ENCODE data around the gene CCT2. TPM values are rescaled to one million over a fixed set of nuclear protein-coding genes. Genes with fewer than 3 reads are reported as not detected.

Gene CCT2
- total and polyA plus RNA-seq, 4 experiments from 2014 or later = 92.6 to 146 (median 122) TPM

GRCh38 chr12:69613351-69613750 lies 28.1 kb downstream of the CCT2 start:
- H3K27me3 Mint-ChIP-seq = peaks cover 4 to 10% of the 10 kb centered on the region in 2 donors
- H3K4me3 ChIP-seq (ENCODE audit: low read length in 2 of 2) = no peak overlapping the region
- H3K36me3 Mint-ChIP-seq = no peaks in the 10 kb centered on the region
- CTCF ChIA-PET (ENCODE audit: partially characterized antibody) = interaction anchor here (1.0 kb wide), 1 partner anchor 26 kb away, joined by 4 read pairs; no protein-coding TSS in a partner anchor
- no peaks in the 10 kb centered on the region for H3K4me1 ChIP-seq (ENCODE audit: insufficient read depth, low read length)
- intact Hi-C loops (cut with micrococcal nuclease) = no loop called here
- no peak for DNase-seq
- peaks cover under 1% of the 10 kb centered on the region for H3K27me3 ChIP-seq (ENCODE audit: insufficient read depth, low read length)
- no peak overlapping the region for H3K4me3 Mint-ChIP-seq
- no peaks in the 10 kb centered on the region for H3K9me3 Mint-ChIP-seq
- H3K4me1 Mint-ChIP-seq = peaks cover 0 to 7% (median 0%) of the 10 kb centered on the region in 4 donors
- POLR2A ChIA-PET (ENCODE audit: partially characterized antibody) = no interaction called here
- no peaks in the 10 kb centered on the region for H3K9me3 ChIP-seq (ENCODE audit: control insufficient read depth in 1 of 2, low read length in 2 of 2)
- no peak overlapping the region for H3K27ac ChIP-seq (ENCODE audit: low read depth, low read length)
- H3K36me3 ChIP-seq (ENCODE audit: insufficient read depth, low read length) = no peaks in the 10 kb centered on the region
- H3K27ac Mint-ChIP-seq = no peak overlapping the region

GRCh38 chr12:69616025-69616424 lies 30.8 kb downstream of the CCT2 start:
- no peak overlapping the region for H3K27ac Mint-ChIP-seq
- H3K36me3 ChIP-seq (ENCODE audit: insufficient read depth, low read length) = no peaks in the 10 kb centered on the region
- intact Hi-C loops (cut with micrococcal nuclease) = no loop called here
- no peaks in the 10 kb centered on the region for H3K4me1 ChIP-seq (ENCODE audit: insufficient read depth, low read length)
- no peak overlapping the region for H3K4me3 Mint-ChIP-seq
- H3K27me3 Mint-ChIP-seq = peaks cover 7 to 13% of the 10 kb centered on the region in 2 donors
- peaks cover 4% of the 10 kb centered on the region for H3K27me3 ChIP-seq (ENCODE audit: insufficient read depth, low read length)
- POLR2A ChIA-PET (ENCODE audit: partially characterized antibody) = no interaction called here
- no peaks in the 10 kb centered on the region for H3K9me3 ChIP-seq (ENCODE audit: control insufficient read depth in 1 of 2, low read length in 2 of 2)
- H3K4me3 ChIP-seq (ENCODE audit: low read length in 2 of 2) = no peak overlapping the region
- H3K27ac ChIP-seq (ENCODE audit: low read depth, low read length) = no peak overlapping the region
- H3K36me3 Mint-ChIP-seq = no peaks in the 10 kb centered on the region
- CTCF ChIA-PET (ENCODE audit: partially characterized antibody) = no interaction called here
- no peaks in the 10 kb centered on the region for H3K9me3 Mint-ChIP-seq
- no peak for DNase-seq
- no peaks in the 10 kb centered on the region for H3K4me1 Mint-ChIP-seq

- POLR2A ChIA-PET (ENCODE audit: partially characterized antibody) = no interaction called here
- Mint-ChIP-seq H3K4me1 (no peaks in the 10 kb centered on the region), H3K9me3 (no peaks in the 10 kb centered on the region), H3K36me3 (no peaks in the 10 kb centered on the region), H3K27ac (no peak overlapping the region), H3K27me3 (peaks cover 5 to 17% of the 10 kb centered on the region in 2 donors), H3K4me3 (no peak overlapping the region)
- DNase-seq = no peak
- intact Hi-C loops (cut with micrococcal nuclease) = no loop called here
- Histone ChIP-seq H3K4me1 (ENCODE audit: insufficient read depth, low read length) (no peaks in the 10 kb centered on the region), H3K27me3 (ENCODE audit: insufficient read depth, low read length) (peaks cover 4% of the 10 kb centered on the region), H3K27ac (ENCODE audit: low read depth, low read length) (no peak overlapping the region), H3K36me3 (ENCODE audit: insufficient read depth, low read length) (no peaks in the 10 kb centered on the region), H3K4me3 (ENCODE audit: low read length in 2 of 2) (no peak overlapping the region), H3K9me3 (ENCODE audit: control insufficient read depth in 1 of 2, low read length in 2 of 2) (no peaks in the 10 kb centered on the region)
- CTCF ChIA-PET (ENCODE audit: partially characterized antibody) = no interaction called here
Measured at GRCh38 chr12:69619050-69619449, 33.8 kb downstream of the CCT2 start.

- H3K27me3 ChIP-seq (ENCODE audit: insufficient read depth, low read length) = peaks cover 4% of the 10 kb centered on the region
- no peaks in the 10 kb centered on the region for H3K4me1 ChIP-seq (ENCODE audit: insufficient read depth, low read length)
- H3K27me3 Mint-ChIP-seq = peaks cover 6 to 17% of the 10 kb centered on the region in 2 donors
- H3K9me3 ChIP-seq (ENCODE audit: control insufficient read depth in 1 of 2, low read length in 2 of 2) = no peaks in the 10 kb centered on the region
- H3K4me1 Mint-ChIP-seq = no peaks in the 10 kb centered on the region
- no peak overlapping the region for H3K4me3 Mint-ChIP-seq
- POLR2A ChIA-PET (ENCODE audit: partially characterized antibody) = no interaction called here
- H3K4me3 ChIP-seq (ENCODE audit: low read length in 2 of 2) = no peak overlapping the region
- H3K36me3 ChIP-seq (ENCODE audit: insufficient read depth, low read length) = no peaks in the 10 kb centered on the region
- no peak overlapping the region for H3K27ac Mint-ChIP-seq
- no peak overlapping the region for H3K27ac ChIP-seq (ENCODE audit: low read depth, low read length)
- no peaks in the 10 kb centered on the region for H3K36me3 Mint-ChIP-seq
- no peaks in the 10 kb centered on the region for H3K9me3 Mint-ChIP-seq
- intact Hi-C loops (cut with micrococcal nuclease) = no loop called here
- CTCF ChIA-PET (ENCODE audit: partially characterized antibody) = interaction anchor here (0.7 kb wide), 1 partner anchor 28 kb away, joined by 3 read pairs; no protein-coding TSS in a partner anchor
- no peak for DNase-seq
Measured at GRCh38 chr12:69620077-69620476, 34.8 kb downstream of the CCT2 start.

- no peak overlapping the region for H3K4me3 ChIP-seq (ENCODE audit: low read length in 2 of 2)
- H3K36me3 Mint-ChIP-seq = no peaks in the 10 kb centered on the region
- H3K4me1 ChIP-seq (ENCODE audit: insufficient read depth, low read length) = no peaks in the 10 kb centered on the region
- H3K27me3 ChIP-seq (ENCODE audit: insufficient read depth, low read length) = peaks cover 4% of the 10 kb centered on the region
- no peak overlapping the region for H3K27ac ChIP-seq (ENCODE audit: low read depth, low read length)
- no peak overlapping the region for H3K4me3 Mint-ChIP-seq
- POLR2A ChIA-PET (ENCODE audit: partially characterized antibody) = no interaction called here
- no peak overlapping the region for H3K27ac Mint-ChIP-seq
- CTCF ChIA-PET (ENCODE audit: partially characterized antibody) = interaction anchor here (0.7 kb wide), 1 partner anchor 29 kb away, joined by 3 read pairs; no protein-coding TSS in a partner anchor
- intact Hi-C loops (cut with micrococcal nuclease) = no loop called here
- H3K4me1 Mint-ChIP-seq = no peaks in the 10 kb centered on the region
- no peaks in the 10 kb centered on the region for H3K9me3 Mint-ChIP-seq
- H3K36me3 ChIP-seq (ENCODE audit: insufficient read depth, low read length) = no peaks in the 10 kb centered on the region
- DNase-seq = no peak
- peaks cover 6 to 13% of the 10 kb centered on the region in 2 donors for H3K27me3 Mint-ChIP-seq
- no peaks in the 10 kb centered on the region for H3K9me3 ChIP-seq (ENCODE audit: control insufficient read depth in 1 of 2, low read length in 2 of 2)
Measured at GRCh38 chr12:69620921-69621320, 35.7 kb downstream of the CCT2 start.

- Mint-ChIP-seq H3K27me3 (peaks cover 5 to 13% of the 10 kb centered on the region in 2 donors), H3K36me3 (no peaks in the 10 kb centered on the region), H3K9me3 (no peaks in the 10 kb centered on the region), H3K4me1 (no peaks in the 10 kb centered on the region), H3K27ac (no peak overlapping the region), H3K4me3 (no peak overlapping the region)
- ChIA-PET POLR2A (ENCODE audit: partially characterized antibody) (no interaction called here), CTCF (ENCODE audit: partially characterized antibody) (interaction anchor here (1.2 kb wide), 1 partner anchor 18 kb away, joined by 6 read pairs; no protein-coding TSS in a partner anchor)
- Histone ChIP-seq H3K4me1 (ENCODE audit: insufficient read depth, low read length) (no peaks in the 10 kb centered on the region), H3K36me3 (ENCODE audit: insufficient read depth, low read length) (no peaks in the 10 kb centered on the region), H3K9me3 (ENCODE audit: control insufficient read depth in 1 of 2, low read length in 2 of 2) (no peaks in the 10 kb centered on the region), H3K4me3 (ENCODE audit: low read length in 2 of 2) (no peak overlapping the region), H3K27ac (ENCODE audit: low read depth, low read length) (no peak overlapping the region), H3K27me3 (ENCODE audit: insufficient read depth, low read length) (peaks cover 4% of the 10 kb centered on the region)
- DNase-seq = no peak
- intact Hi-C loops (cut with micrococcal nuclease) = no loop called here
Measured at GRCh38 chr12:69621551-69621950, 36.3 kb downstream of the CCT2 start.

GRCh38 chr12:69623970-69624369 lies 38.7 kb downstream of the CCT2 start:
- H3K36me3 Mint-ChIP-seq = no peaks in the 10 kb centered on the region
- CTCF ChIA-PET (ENCODE audit: partially characterized antibody) = no interaction called here
- DNase-seq = no peak
- H3K4me1 ChIP-seq (ENCODE audit: insufficient read depth, low read length) = no peaks in the 10 kb centered on the region
- no peaks in the 10 kb centered on the region for H3K9me3 Mint-ChIP-seq
- no peak overlapping the region for H3K4me3 Mint-ChIP-seq
- intact Hi-C loops (cut with micrococcal nuclease) = no loop called here
- POLR2A ChIA-PET (ENCODE audit: partially characterized antibody) = no interaction called here
- H3K4me1 Mint-ChIP-seq = no peaks in the 10 kb centered on the region
- H3K27me3 Mint-ChIP-seq = peaks cover 4 to 7% of the 10 kb centered on the region in 2 donors
- no peaks in the 10 kb centered on the region for H3K9me3 ChIP-seq (ENCODE audit: control insufficient read depth in 1 of 2, low read length in 2 of 2)
- no peaks in the 10 kb centered on the region for H3K27me3 ChIP-seq (ENCODE audit: insufficient read depth, low read length)
- H3K27ac ChIP-seq (ENCODE audit: low read depth, low read length) = no peak overlapping the region
- no peak overlapping the region for H3K27ac Mint-ChIP-seq
- H3K36me3 ChIP-seq (ENCODE audit: insufficient read depth, low read length) = no peaks in the 10 kb centered on the region
- no peak overlapping the region for H3K4me3 ChIP-seq (ENCODE audit: low read length in 2 of 2)

GRCh38 chr12:69627501-69627900 lies 42.2 kb downstream of the CCT2 start:
- intact Hi-C loops (cut with micrococcal nuclease) = no loop called here
- H3K27me3 Mint-ChIP-seq = peaks cover 3 to 4% of the 10 kb centered on the region in 2 donors
- DNase-seq = no peak

More at GRCh38 chr12:69627501-69627900, 42.2 kb downstream of the CCT2 start:
- H3K27ac ChIP-seq (ENCODE audit: low read depth, low read length) = no peak overlapping the region
- no peaks in the 10 kb centered on the region for H3K36me3 ChIP-seq (ENCODE audit: insufficient read depth, low read length)
- POLR2A ChIA-PET (ENCODE audit: partially characterized antibody) = no interaction called here
- no peaks in the 10 kb centered on the region for H3K27me3 ChIP-seq (ENCODE audit: insufficient read depth, low read length)
- no peak overlapping the region for H3K4me3 Mint-ChIP-seq
- H3K36me3 Mint-ChIP-seq = no peaks in the 10 kb centered on the region
- H3K9me3 Mint-ChIP-seq = peaks cover 0 to 2% (median 0%) of the 10 kb centered on the region in 8 donors
- H3K4me1 ChIP-seq (ENCODE audit: insufficient read depth, low read length) = no peaks in the 10 kb centered on the region
- no peak overlapping the region for H3K27ac Mint-ChIP-seq
- H3K4me1 Mint-ChIP-seq = peaks cover 0 to 4% (median 0%) of the 10 kb centered on the region in 4 donors
- no peaks in the 10 kb centered on the region for H3K9me3 ChIP-seq (ENCODE audit: control insufficient read depth in 1 of 2, low read length in 2 of 2)
- CTCF ChIA-PET (ENCODE audit: partially characterized antibody) = interaction anchor here (0.8 kb wide), 1 partner anchor 14 kb away, joined by 3 read pairs; no protein-coding TSS in a partner anchor
- H3K4me3 ChIP-seq (ENCODE audit: low read length in 2 of 2) = no peak overlapping the region

Measured in CD4-positive, alpha-beta memory T cell (primary cell).